Activated T-helper 17 cell treated with anti-CD3 and anti-CD28 coated beads, Interleukin-2, amount 50 U/mL, for 72 hours (primary cell): Measurements from ENCODE around the gene SNAP25. TPM values are rescaled to one million over a fixed set of nuclear protein-coding genes. Genes with fewer than 3 reads are reported as not detected.

Source experiments
- ATAC-seq: fragments of 150-1000 bp; cut with Tn5 transposase; replicated peaks from 2 replicates; pipeline ENCODE4 v1.10.0; 2021; ENCODE audit warnings: mild to moderate bottlenecking, moderate library complexity
- H3K27ac Mint-ChIP-seq: one replicate; pipeline ENCODE4 v1.8.0; 2022; ENCODE audit warnings: mixed read lengths
- H3K27me3 Mint-ChIP-seq: one replicate; pipeline ENCODE4 v1.8.0; 2022; ENCODE audit warnings: mixed read lengths
- H3K36me3 Mint-ChIP-seq: one replicate; pipeline ENCODE4 v1.8.0; 2022; ENCODE audit warnings: low read depth, mild to moderate bottlenecking, mixed read lengths
- H3K4me1 Mint-ChIP-seq: one replicate; pipeline ENCODE4 v1.8.0; 2022; ENCODE audit warnings: mixed read lengths
- H3K4me3 Mint-ChIP-seq: one replicate; pipeline ENCODE4 v1.8.0; 2022; ENCODE audit warnings: mild to moderate bottlenecking, mixed read lengths
- H3K9me3 Mint-ChIP-seq: one replicate; pipeline ENCODE4 v1.8.0; 2022; ENCODE audit warnings: mixed read lengths
- total RNA-seq, 2 donors: library from RNA; stranded (reverse); gene quantifications; one replicate each; pipeline ENCODE4 v1.2.3, GENCODE V29; 2022

The SNAP25 gene
- total RNA-seq, 2 donors from 2014 or later: 0.13 to 7.2 TPM

DNA sequence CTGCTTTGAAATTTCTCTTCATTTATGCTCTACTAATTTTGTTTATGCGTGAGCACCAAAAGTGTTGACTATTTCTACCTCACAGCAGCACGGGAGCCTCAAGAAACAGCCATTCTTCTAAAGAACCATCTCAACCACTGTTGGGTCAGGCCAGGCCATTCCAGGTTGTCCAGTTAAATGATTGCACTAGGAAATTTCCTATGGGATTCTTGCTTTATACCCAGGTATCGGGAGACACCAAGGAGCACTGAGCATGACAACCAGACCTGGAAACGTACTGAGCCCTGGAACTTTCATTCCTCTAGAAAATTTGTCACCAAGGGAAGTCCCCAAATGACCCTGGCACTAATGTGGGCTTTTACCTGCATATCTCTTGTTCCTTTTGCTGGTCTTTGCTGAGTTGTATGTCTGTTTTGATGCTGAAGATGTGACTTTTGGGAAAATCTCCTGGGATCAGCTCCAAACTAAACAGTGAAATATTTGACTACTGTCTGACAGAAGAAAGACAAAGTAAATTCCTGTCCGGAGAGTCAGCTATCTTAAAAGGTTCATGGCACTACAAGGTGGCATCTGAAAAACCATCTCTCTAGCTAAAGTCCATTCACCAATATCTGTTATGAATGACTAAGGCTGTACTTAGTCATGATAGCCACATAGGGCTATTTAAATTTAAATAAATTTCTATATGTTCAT lies 70.5 kb downstream of the SNAP25 start:
- H3K27ac Mint-ChIP-seq: no peak overlapping the region
- no peaks in the 10 kb centered on the region for H3K9me3 Mint-ChIP-seq
- no peaks in the 10 kb centered on the region for H3K36me3 Mint-ChIP-seq
- H3K27me3 Mint-ChIP-seq: peaks cover 7% of the 10 kb centered on the region
- H3K4me3 Mint-ChIP-seq: no peak overlapping the region
- no peaks in the 10 kb centered on the region for H3K4me1 Mint-ChIP-seq
- no peak for ATAC-seq

- Mint-ChIP-seq H3K4me3 (no peak overlapping the region), H3K9me3 (no peaks in the 10 kb centered on the region), H3K27me3 (peaks cover 14% of the 10 kb centered on the region), H3K36me3 (no peaks in the 10 kb centered on the region), H3K4me1 (no peaks in the 10 kb centered on the region), H3K27ac (no peak overlapping the region)
- ATAC-seq: no peak
Measured at GRCh38 chr20:10291568-10292248, 73.1 kb downstream of the SNAP25 start.

- H3K27me3 Mint-ChIP-seq: peaks cover 10% of the 10 kb centered on the region
- H3K4me1 Mint-ChIP-seq: no peaks in the 10 kb centered on the region
- H3K4me3 Mint-ChIP-seq: no peak overlapping the region
- peaks cover 3% of the 10 kb centered on the region for H3K9me3 Mint-ChIP-seq
- H3K36me3 Mint-ChIP-seq: no peaks in the 10 kb centered on the region
- no peak overlapping the region for H3K27ac Mint-ChIP-seq
- ATAC-seq: no peak
Measured at GRCh38 chr20:10297223-10297622, 78.6 kb downstream of the SNAP25 start.

DNA sequence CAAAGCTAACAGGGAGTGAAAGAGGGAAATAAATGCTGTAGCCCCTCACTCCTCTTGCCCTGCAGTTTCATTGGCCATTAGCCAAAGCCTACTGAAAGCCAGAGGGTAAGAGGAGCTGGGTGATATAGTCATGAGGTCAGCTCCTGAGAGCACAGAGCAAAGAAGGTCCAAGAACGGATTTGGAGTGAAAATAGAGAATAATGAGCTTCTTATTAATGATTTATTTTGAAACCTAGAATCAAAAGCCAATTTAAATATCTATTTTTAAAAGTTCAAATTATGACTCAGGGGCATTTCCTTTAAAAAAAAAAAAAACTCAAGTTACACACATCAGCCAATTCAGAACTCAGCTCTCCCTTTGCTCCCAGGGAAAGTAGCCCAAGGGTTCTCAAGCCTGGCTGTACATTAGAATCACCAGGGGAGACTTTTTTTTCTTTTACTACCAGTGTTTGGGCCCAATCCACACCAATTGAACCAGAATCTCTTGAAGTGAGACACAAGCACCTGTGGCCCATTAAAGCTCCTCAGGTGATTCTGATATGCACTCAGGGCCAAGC lies 79.1 kb downstream of the SNAP25 start:
- Mint-ChIP-seq H3K9me3 (peaks cover 3% of the 10 kb centered on the region), H3K4me3 (no peak overlapping the region), H3K27me3 (peaks cover 10% of the 10 kb centered on the region), H3K36me3 (no peaks in the 10 kb centered on the region), H3K4me1 (no peaks in the 10 kb centered on the region), H3K27ac (no peak overlapping the region)
- peak; percentile 21 for ATAC-seq

DNA sequence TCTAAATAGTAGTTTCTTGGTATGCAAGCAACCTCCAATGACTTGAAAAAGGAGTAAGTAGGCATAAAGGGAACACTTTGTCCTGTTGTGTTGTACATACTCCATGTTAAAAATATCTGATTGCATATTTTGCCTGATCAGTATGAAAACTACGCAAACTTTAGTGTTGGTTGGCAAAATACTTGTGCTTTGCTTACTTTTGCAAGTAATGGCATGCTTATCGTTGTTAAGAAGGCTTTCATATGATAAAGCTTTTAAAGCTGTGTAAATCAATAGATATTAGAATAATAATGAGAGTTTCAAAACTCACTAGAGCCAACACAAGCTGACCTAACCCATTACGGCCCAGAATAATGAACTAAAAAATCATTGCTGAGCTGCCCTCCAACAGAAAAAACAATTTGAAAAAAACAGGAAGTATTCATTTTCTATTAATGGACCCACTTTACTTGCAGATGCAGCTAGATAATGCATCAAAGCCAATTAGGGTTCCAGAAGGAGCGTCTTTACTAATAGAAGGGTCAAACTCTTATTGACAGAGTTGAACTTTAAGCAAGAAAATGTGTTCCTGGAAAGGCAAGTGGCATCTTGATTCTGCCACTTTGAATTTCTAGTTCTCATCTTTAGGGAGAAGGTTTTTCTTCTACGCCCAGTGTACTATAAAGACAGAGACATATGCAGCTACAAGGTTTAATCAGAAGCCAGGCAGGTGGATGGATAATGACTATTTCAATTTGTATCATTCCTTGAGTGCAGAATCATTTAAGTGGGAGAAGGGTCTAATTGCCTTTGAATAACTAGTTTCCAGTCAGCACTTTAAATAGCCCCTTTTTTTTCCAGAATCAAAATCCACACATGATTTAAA lies 82.2 kb downstream of the SNAP25 start:
- no peak overlapping the region for H3K4me3 Mint-ChIP-seq
- no peak overlapping the region for H3K27ac Mint-ChIP-seq
- H3K4me1 Mint-ChIP-seq: no peaks in the 10 kb centered on the region
- peaks cover 3% of the 10 kb centered on the region for H3K9me3 Mint-ChIP-seq
- H3K27me3 Mint-ChIP-seq: peaks cover 4% of the 10 kb centered on the region
- ATAC-seq: no peak
- H3K36me3 Mint-ChIP-seq: no peaks in the 10 kb centered on the region

GRCh38 chr20:10303852-10304251 lies 85.2 kb downstream of the SNAP25 start:
- Mint-ChIP-seq H3K4me1 (peaks cover 7% of the 10 kb centered on the region), H3K27me3 (peaks cover 9% of the 10 kb centered on the region), H3K4me3 (no peak overlapping the region), H3K36me3 (no peaks in the 10 kb centered on the region), H3K9me3 (no peaks in the 10 kb centered on the region), H3K27ac (no peak overlapping the region)
- ATAC-seq: no peak

DNA sequence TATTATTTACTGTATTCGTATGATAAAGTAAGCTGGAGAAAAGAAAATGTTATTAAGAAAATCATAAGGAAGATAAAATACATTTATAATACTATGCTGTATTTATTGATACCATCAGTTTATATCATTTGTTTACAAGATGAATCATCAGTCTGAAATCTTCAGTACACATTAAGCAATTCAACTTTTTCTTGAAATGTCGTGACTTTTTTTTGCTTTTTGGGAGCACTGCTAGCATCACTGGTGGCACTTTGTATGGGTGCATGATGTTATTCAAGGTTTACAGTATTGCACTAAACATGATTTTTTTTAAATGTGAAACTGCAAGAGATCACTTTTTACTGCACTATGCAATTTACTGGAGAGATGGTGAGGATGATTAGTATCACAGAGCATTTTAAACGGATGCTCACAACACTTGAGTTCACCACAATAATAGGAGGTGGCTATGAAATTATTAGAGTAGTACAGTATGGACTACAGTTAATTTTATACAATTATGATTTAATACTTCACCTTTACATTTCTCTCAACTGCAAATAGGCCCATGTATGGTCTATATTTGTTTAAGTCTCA lies 85.9 kb downstream of the SNAP25 start:
- H3K9me3 Mint-ChIP-seq: no peaks in the 10 kb centered on the region
- no peak overlapping the region for H3K27ac Mint-ChIP-seq
- peaks cover 11% of the 10 kb centered on the region for H3K27me3 Mint-ChIP-seq
- H3K4me1 Mint-ChIP-seq: peaks cover 7% of the 10 kb centered on the region
- H3K36me3 Mint-ChIP-seq: no peaks in the 10 kb centered on the region
- no peak for ATAC-seq
- H3K4me3 Mint-ChIP-seq: no peak overlapping the region

- no peak overlapping the region for H3K4me3 Mint-ChIP-seq
- H3K27ac Mint-ChIP-seq: no peak overlapping the region
- H3K4me1 Mint-ChIP-seq: peaks cover 7% of the 10 kb centered on the region
- no peaks in the 10 kb centered on the region for H3K36me3 Mint-ChIP-seq
- no peaks in the 10 kb centered on the region for H3K9me3 Mint-ChIP-seq
- peak; percentile 35 for ATAC-seq
- peaks cover 19% of the 10 kb centered on the region for H3K27me3 Mint-ChIP-seq
Measured at GRCh38 chr20:10306440-10307358, 88.1 kb downstream of the SNAP25 start.

DNA sequence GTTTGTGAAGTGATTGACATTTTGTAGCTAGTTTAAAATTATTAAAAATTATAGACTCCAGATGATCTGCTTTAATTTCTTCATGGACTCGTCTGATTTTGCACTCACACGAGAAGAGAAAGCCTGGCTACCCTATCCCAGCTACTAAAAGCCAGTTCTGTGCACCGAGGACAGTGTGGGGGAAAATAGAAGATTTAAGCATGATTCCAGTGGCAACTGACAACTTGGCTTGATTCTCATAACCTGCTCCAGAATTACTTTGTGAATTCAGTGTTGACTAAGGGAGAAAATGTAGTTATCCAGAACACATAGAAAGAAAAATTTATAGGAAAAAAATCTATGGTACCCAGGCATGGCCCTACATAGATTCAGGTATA lies 88.7 kb downstream of the SNAP25 start:
- Mint-ChIP-seq H3K36me3 (no peaks in the 10 kb centered on the region), H3K27me3 (peaks cover 23% of the 10 kb centered on the region), H3K27ac (no peak overlapping the region), H3K4me1 (peaks cover 7% of the 10 kb centered on the region), H3K4me3 (no peak overlapping the region), H3K9me3 (no peaks in the 10 kb centered on the region)
- no peak for ATAC-seq

GRCh38 chr20:10308652-10309051 lies 90.0 kb downstream of the SNAP25 start:
- Mint-ChIP-seq H3K9me3 (no peaks in the 10 kb centered on the region), H3K36me3 (no peaks in the 10 kb centered on the region), H3K27me3 (peaks cover 23% of the 10 kb centered on the region), H3K4me1 (peaks cover 7% of the 10 kb centered on the region), H3K4me3 (no peak overlapping the region), H3K27ac (no peak overlapping the region)
- ATAC-seq: no peak

DNA sequence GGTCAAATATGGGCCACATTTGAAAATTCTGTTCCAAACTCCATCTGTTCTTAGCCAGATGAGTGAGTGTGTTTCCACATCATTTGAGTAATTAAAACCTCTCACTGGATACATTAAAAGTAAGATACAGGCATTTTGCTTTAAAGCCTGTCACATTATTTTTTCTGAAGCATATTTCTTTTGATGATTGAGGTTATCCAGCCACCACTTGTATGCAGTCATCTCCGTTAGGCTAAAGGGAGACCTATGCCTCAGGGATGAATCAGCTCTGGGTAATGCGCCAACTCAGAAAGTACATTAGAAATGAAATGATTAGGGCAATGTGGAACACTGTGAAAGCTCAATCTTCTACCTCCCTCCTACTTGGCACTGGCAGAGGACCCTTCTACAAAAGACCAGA lies 90.7 kb downstream of the SNAP25 start:
- Mint-ChIP-seq H3K27me3 (peaks cover 26% of the 10 kb centered on the region), H3K4me1 (peaks cover 7% of the 10 kb centered on the region), H3K9me3 (no peaks in the 10 kb centered on the region), H3K4me3 (no peak overlapping the region), H3K36me3 (no peaks in the 10 kb centered on the region), H3K27ac (no peak overlapping the region)
- ATAC-seq: peak; percentile 50

- ATAC-seq: no peak
- H3K4me1 Mint-ChIP-seq: no peaks in the 10 kb centered on the region
- peaks cover 34% of the 10 kb centered on the region for H3K27me3 Mint-ChIP-seq
- H3K9me3 Mint-ChIP-seq: no peaks in the 10 kb centered on the region
- no peak overlapping the region for H3K4me3 Mint-ChIP-seq
- no peaks in the 10 kb centered on the region for H3K36me3 Mint-ChIP-seq
- no peak overlapping the region for H3K27ac Mint-ChIP-seq
Measured at GRCh38 chr20:10312111-10312510, 93.5 kb downstream of the SNAP25 start.

GRCh38 chr20:10313215-10313614 lies 94.6 kb downstream of the SNAP25 start:
- no peak overlapping the region for H3K4me3 Mint-ChIP-seq
- peaks cover 37% of the 10 kb centered on the region for H3K27me3 Mint-ChIP-seq
- H3K9me3 Mint-ChIP-seq: no peaks in the 10 kb centered on the region

More at GRCh38 chr20:10313215-10313614, 94.6 kb downstream of the SNAP25 start:
- no peak for ATAC-seq
- H3K36me3 Mint-ChIP-seq: no peaks in the 10 kb centered on the region
- H3K4me1 Mint-ChIP-seq: no peaks in the 10 kb centered on the region
- no peak overlapping the region for H3K27ac Mint-ChIP-seq
